C1 segment of cervical spinal cord (tissue), 14 donors: ENCODE measurements around the gene COL11A2.

Source experiments
- DNase-seq, 14 donors: peaks; one replicate each; lab custom pipeline; 2025; lab: John Stamatoyannopoulos, UW

The COL11A2 gene

GRCh38 chr6:33206864-33207551 is 14.7 kb upstream of the COL11A2 start:
- peak in 2 of 14 donors; percentile 25 to 68 for DNase-seq

GRCh38 chr6:33206027-33206863 is 14.0 kb upstream of the COL11A2 start:
- DNase-seq: peak in 1 of 14 donors; percentile 13

- DNase-seq: no peak
These were observed 13.1 kb upstream of the COL11A2 start for GRCh38 chr6:33205191-33206026.

GRCh38 chr6:33204415-33205190 is 12.3 kb upstream of the COL11A2 start, which contains the start of gene HSD17B8:
Gene HSD17B8, plus strand, starts transcription at chr6:33204655. Its CDS starts 14 bp downstream, at chr6:33204669.
- peak in 13 of 14 donors; percentile 58 to 91 (median 85) for DNase-seq

- no peak for DNase-seq
These were observed 11.8 kb upstream of the COL11A2 start for GRCh38 chr6:33204165-33204414.

- DNase-seq: no peak
These were observed 11.3 kb upstream of the COL11A2 start for GRCh38 chr6:33203443-33204164.

- no peak for DNase-seq
These were observed 10.5 kb upstream of the COL11A2 start for GRCh38 chr6:33202799-33203198.

GRCh38 chr6:33201935-33202334 is 9.7 kb upstream of the COL11A2 start:
- no peak for DNase-seq

GRCh38 chr6:33201147-33201545 is 8.9 kb upstream of the COL11A2 start:
- no peak for DNase-seq

- DNase-seq: peak; percentile 86 to 99 (median 96)
These were observed 8.2 kb upstream of the COL11A2 start, which contains the start of the genes RXRB and SLC39A7 for GRCh38 chr6:33200219-33201146. Gene RXRB, minus strand, starts transcription at chr6:33200665. Its CDS starts 189 bp downstream, at chr6:33200476. Gene SLC39A7, plus strand, starts transcription at chr6:33200867. Its CDS starts 379 bp downstream, at chr6:33201246.

GRCh38 chr6:33199687-33200218 is 7.5 kb upstream of the COL11A2 start:
- DNase-seq: peak in 1 of 14 donors; percentile 62

GRCh38 chr6:33198853-33199436 is 6.7 kb upstream of the COL11A2 start:
- DNase-seq: no peak

GRCh38 chr6:33198159-33198852 is 6.0 kb upstream of the COL11A2 start:
- DNase-seq: no peak

- peak in 6 of 14 donors; percentile 10 to 42 (median 22) for DNase-seq
These were observed 5.3 kb upstream of the COL11A2 start for GRCh38 chr6:33197431-33198048.

GRCh38 chr6:33195304-33196165 is 3.3 kb upstream of the COL11A2 start:
- DNase-seq: no peak

- DNase-seq: no peak
These were observed 2.2 kb upstream of the COL11A2 start for GRCh38 chr6:33194431-33194979.
